Glomerular visceral epithelial cell (primary cell): Measurements from ENCODE around the gene OR5F1.

Experiments used
- DNase-seq: peaks from one replicate; pipeline ENCODE4 v3.0.0-alpha.2; 2016; ENCODE audit errors: extremely low spot score

The OR5F1 gene

DNA sequence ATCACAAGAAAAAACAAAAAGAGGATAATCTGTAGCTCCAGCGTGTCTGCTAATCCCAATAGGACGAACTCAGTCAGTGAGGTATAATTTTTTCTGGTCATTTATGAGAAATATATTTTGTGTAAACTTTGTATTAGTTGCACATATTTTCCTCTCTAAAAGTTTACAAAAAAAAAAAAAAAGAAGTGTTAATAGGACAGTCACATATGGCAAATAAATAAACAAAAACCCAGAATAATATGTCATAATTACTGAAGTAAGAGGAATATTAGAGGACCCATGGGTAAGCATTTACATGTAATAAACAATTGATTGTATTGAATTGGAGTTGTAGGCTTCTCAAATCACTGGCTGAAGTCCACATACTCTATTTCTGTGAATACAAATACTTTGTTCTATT is at the start of gene OR5F1:
Gene OR5F1, minus strand, starts transcription at position 101 of the 400 bp plus-strand sequence. Its CDS starts 0 bp downstream, at position 101.
- no peak for DNase-seq

DNA sequence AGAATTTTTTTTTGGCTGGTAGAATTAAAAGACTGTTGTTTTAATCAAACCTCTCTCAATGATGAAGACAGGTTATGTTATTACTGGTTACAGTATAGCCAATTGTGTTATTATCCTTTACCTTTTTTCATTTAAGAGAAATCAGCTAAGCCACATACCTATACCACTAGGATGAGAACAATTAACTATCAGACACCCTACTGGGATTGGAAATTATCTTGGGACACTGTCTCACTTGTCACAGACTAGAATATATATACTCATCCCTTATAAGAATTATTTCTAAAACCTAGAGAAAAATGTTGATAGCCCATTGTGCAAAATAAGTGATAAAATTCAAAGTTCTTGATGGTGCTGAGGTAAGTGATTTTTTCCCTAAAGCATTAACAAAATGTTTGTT is 32.9 kb upstream of the OR5F1 start, which contains the start of gene OR5AS1:
Gene OR5AS1, plus strand, starts transcription at position 301 of the 400 bp plus-strand sequence. CDS start 2,765 bp downstream, outside the sequence.
- DNase-seq, result no peak

DNA sequence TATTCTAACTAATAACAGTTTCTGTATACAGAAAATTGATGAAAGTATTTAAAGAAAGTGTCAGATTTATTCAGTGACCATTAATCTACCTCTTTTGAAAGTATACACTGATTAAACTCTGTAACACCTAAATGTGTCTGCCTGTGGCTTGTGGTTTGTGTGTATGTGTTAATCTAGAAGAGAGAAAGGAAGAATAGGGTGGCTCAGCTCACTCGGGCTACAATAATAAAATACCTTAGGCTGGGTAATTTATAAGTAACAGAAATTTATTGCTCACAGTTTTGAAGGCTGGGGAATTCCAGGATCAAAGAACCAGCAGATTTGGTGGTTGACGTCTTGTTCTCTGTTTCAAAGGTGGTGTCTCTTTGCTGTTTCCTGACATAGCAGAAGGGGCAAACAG is 19.4 kb upstream of the OR5F1 start:
- DNase-seq, result no peak

DNA sequence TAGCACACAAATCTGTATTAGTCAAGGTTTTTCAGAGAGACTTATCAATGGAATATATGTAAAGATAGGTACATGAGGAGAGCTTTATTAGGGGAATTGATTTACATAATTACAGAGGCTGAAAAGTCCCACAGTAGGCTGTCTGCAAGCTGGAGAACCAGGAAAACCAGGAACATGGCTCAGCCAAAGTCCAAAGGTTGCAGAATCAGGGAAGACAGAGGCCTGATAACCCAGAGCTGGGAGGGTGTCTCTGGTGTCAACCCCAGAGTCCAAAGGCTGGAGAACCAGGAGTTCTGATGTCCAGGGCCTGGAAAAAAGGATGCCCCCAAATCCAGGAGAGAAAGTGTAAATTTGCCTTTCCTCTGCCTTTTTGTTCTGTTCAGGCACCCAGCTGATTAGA is 16.3 kb upstream of the OR5F1 start:
- no peak for DNase-seq

DNA sequence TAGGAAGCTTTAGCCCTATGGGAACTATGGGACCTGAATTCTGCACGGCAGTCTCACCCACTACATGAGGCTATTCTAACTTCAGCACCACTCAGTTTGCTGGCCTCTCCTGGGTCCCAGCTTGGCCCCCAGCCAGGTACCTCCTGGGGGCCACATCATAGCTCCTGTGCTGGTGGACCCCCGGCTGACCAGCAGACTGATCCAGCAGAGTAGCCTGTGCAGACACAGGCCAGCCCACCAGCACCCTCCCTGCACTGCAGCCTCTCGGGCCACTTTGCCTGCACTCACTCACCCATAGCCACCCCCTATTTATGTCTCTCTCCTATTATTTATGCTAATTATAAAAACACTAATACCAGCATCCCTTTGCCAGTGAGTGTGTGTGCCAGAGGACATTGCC is 23.5 kb downstream of the OR5F1 start:
- no peak for DNase-seq

DNA sequence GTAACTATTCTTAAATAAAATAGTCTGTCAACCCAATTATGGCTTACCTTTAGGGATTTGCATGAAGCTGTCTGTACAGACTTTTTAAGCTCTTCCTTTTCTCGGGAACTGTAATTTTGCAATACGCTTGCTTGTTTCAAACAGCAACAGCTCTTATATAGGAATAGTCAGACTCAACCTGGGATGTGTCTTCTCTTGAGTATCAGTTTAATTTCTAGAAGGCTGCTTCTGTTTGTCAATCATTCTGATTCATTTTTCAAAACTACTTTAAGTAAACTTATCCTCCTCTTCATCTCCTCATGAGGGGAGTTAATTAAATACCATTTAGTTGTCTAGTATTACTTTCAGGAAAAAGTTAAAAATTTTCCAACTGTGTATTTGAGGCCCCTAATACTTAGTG is 24.6 kb downstream of the OR5F1 start, which contains the start of gene OR10AG1:
Gene OR10AG1, minus strand, starts transcription at position 101 of the 400 bp plus-strand sequence. Its CDS starts 38 bp downstream, at position 63.
- no peak for DNase-seq

DNA sequence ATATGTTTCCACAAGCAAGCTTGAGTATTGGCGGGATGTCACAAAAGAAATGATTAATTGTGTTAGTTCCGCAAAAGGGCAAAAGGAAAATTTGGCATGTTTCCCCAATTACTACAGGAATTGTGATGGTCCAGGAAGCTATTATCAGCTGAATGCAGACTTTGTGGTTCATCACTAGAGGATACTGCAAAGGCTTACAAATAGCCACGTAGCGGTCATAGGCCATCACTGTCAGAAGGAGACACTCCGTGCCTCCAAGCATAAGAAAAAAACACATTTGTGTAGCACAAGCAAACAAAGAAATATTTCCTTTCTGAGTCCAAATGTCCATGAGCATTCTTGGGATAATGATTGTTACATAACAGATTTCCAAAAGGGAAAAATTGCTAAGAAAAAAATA is 26.5 kb downstream of the OR5F1 start:
- no peak for DNase-seq

DNA sequence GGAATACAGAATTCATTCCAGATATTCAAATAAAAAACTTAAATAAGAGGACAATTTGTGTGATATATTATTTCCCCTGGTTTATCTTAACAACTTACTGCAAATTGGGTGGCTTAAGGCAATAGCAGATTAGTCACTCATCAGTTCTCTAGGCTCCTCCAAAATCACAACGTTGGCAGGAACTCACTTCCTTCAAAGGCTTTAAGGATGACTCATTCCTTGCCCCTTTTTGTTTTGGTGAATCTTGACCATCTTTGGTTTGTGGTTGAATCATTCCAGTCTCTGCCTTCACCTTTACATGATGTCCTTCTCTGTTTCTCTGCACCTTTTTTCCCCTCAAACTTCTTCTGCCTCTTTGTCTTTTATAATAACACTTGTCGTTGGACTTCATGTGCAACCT is 28.0 kb downstream of the OR5F1 start:
- no peak for DNase-seq

DNA sequence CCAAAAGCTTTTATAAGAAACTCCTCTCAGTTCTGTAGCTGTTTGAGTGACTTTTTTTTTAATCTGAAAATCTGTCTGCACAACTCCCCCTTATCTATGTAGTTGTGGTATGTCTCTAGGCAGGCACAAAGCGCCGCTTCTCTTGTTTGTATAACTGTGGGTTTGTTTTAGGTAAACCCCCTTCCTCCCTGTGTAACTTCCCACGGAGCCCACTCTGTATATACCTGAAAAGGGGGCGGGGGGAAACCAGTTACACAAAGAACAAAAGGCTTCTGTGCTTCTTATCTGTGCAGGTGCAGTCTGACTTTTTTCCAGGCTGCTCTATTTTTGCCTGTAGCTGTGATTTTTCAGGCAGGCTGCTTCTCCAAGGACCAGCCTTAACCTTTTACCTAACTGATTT is 37.9 kb downstream of the OR5F1 start:
- DNase-seq, result no peak

DNA sequence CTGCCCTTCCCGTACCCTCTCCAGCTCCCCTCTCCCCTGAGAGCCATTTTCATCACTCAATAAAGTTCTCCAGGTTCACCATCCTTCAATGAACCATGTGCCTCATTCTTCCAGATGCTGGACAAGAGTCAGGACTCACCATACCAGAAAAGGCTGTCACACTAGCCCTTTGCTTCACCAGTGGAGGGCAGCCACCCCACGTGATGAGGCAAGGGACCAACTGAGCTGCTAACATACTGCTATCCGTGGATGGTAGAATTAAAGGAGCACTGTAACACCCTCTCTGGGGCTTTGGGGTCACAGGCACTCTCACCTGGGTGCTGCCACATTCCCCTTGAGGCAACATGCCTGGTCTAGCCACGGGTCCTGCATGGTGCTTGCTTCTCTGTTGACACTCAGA is 45.1 kb downstream of the OR5F1 start:
- no peak for DNase-seq
